ENCODE data around the gene SALL1. TPM values are rescaled to one million over a fixed set of nuclear protein-coding genes. Genes with fewer than 3 reads are reported as not detected.

SALL1 gene
- total and polyA plus RNA-seq, 12 donors: under 0.01 to 0.67 (median 0.10) TPM; not detected in 4

- no peak overlapping the region for H3K4me3 ChIP-seq
- H3K9me3 ChIP-seq (replicated peaks in 1 of 3): no peaks in the 10 kb centered on the region
- WGBS, 4 donors: 75 to 80% (median 78%) methylated on average over 11 of the region's 11 CpGs
- no peak for DNase-seq
- no peaks in the 10 kb centered on the region for H3K4me1 ChIP-seq (replicated peaks in 1 of 2)
- peaks cover 28% of the 10 kb centered on the region for H3K27me3 ChIP-seq
- TF ChIP-seq POLR2A (IDR thresholded peaks at IDR 0.05): no peak
- TF ChIP-seq, protein P1, sequence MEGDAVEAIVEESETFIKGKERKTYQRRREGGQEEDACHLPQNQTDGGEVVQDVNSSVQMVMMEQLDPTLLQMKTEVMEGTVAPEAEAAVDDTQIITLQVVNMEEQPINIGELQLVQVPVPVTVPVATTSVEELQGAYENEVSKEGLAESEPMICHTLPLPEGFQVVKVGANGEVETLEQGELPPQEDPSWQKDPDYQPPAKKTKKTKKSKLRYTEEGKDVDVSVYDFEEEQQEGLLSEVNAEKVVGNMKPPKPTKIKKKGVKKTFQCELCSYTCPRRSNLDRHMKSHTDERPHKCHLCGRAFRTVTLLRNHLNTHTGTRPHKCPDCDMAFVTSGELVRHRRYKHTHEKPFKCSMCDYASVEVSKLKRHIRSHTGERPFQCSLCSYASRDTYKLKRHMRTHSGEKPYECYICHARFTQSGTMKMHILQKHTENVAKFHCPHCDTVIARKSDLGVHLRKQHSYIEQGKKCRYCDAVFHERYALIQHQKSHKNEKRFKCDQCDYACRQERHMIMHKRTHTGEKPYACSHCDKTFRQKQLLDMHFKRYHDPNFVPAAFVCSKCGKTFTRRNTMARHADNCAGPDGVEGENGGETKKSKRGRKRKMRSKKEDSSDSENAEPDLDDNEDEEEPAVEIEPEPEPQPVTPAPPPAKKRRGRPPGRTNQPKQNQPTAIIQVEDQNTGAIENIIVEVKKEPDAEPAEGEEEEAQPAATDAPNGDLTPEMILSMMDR (IDR thresholded peaks at IDR 0.05): no peak
- intact Hi-C loops (cut with DNase I): no loop called here
- no peaks in the 10 kb centered on the region for H3K36me3 ChIP-seq (replicated peaks in 1 of 2)
- H3K27ac ChIP-seq: no peak overlapping the region
Measured at GRCh38 chr16:51131619-51132018, 19.5 kb downstream of the SALL1 start.

DNA sequence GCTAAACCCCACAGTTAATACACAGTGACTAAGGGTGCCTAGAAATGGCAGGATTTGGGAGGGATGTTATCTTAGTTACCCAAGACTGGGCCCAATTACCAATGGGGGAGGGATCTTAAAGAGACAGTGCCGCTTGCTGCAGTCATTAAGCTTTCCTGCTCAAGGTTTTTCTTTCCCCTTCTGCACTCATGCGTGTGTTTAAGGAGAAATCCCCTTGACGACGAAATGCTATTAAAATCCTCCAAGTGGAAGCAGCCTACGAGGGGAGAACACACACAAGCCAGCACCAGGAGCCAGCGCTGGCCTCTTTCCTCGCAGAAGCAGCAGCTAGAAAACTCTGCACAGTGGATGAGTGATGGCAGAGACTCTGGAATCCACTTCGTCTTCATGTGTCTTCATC lies 22.0 kb downstream of the SALL1 start:
- intact Hi-C loops (cut with DNase I): no loop called here
- H3K27me3 ChIP-seq: peaks cover 16% of the 10 kb centered on the region

GRCh38 chr16:51125992-51126391 lies 25.1 kb downstream of the SALL1 start:
- peaks cover 3% of the 10 kb centered on the region for H3K27me3 ChIP-seq
- no peak for DNase-seq
- no peaks in the 10 kb centered on the region for H3K9me3 ChIP-seq (replicated peaks in 1 of 3)
- H3K36me3 ChIP-seq (replicated peaks in 1 of 2): no peaks in the 10 kb centered on the region
- intact Hi-C loops (cut with DNase I): no loop called here
- no peak overlapping the region for H3K27ac ChIP-seq
- H3K4me1 ChIP-seq (replicated peaks in 1 of 2): no peaks in the 10 kb centered on the region
- TF ChIP-seq, protein P1 (IDR thresholded peaks at IDR 0.05): no peak
- WGBS, 4 donors: 34 to 65% (median 53%) methylated on average over 5 of the region's 5 CpGs
- no peak overlapping the region for H3K4me3 ChIP-seq

More for the DNA sequence above, 22.0 kb downstream of the SALL1 start:
- Histone ChIP-seq H3K9me3 (replicated peaks in 1 of 3) (no peaks in the 10 kb centered on the region), H3K27ac (no peak overlapping the region), H3K4me1 (replicated peaks in 1 of 2) (no peaks in the 10 kb centered on the region), H3K4me3 (no peak overlapping the region), H3K36me3 (replicated peaks in 1 of 2) (no peaks in the 10 kb centered on the region)
- DNase-seq: no peak
- no peak for TF ChIP-seq POLR2A (IDR thresholded peaks at IDR 0.05)
- TF ChIP-seq, protein P1 (IDR thresholded peaks at IDR 0.05): no peak
- 28 to 33% (median 30%) methylated on average over 8 of the region's 8 CpGs for WGBS, 4 donors

GRCh38 chr16:51124896-51125295 lies 26.2 kb downstream of the SALL1 start:
- intact Hi-C loops (cut with DNase I): no loop called here
- no peak overlapping the region for H3K27ac ChIP-seq
- no peak overlapping the region for H3K4me3 ChIP-seq
- no peaks in the 10 kb centered on the region for H3K9me3 ChIP-seq (replicated peaks in 1 of 3)
- H3K36me3 ChIP-seq (replicated peaks in 1 of 2): no peaks in the 10 kb centered on the region
- H3K4me1 ChIP-seq (replicated peaks in 1 of 2): no peaks in the 10 kb centered on the region
- DNase-seq: no peak
- peaks cover 6% of the 10 kb centered on the region for H3K27me3 ChIP-seq
- TF ChIP-seq, protein P1 (IDR thresholded peaks at IDR 0.05): no peak
- no peak for TF ChIP-seq POLR2A (IDR thresholded peaks at IDR 0.05)
- 53 to 84% (median 81%) methylated on average over 3 of the region's 3 CpGs for WGBS, 4 donors

Data from adrenal gland (tissue), 12 donors.